GM19395 (cell line): ENCODE data around the gene MLLT1.

ENCODE experiments used
- ATAC-seq: cut with Tn5 transposase; IDR thresholded peaks from one replicate; pipeline ENCODE4 v1.9.1; 2021; ENCODE audit warnings: mild to moderate bottlenecking, moderate library complexity; ENCODE audit not compliant: unreplicated experiment

Gene MLLT1

GRCh38 chr19:6260376-6260775 is 19.4 kb downstream of the MLLT1 start:
- ATAC-seq = no peak

GRCh38 chr19:6259312-6259861 is 20.4 kb downstream of the MLLT1 start:
- ATAC-seq = no peak

- ATAC-seq = no peak
These were observed 20.9 kb downstream of the MLLT1 start for GRCh38 chr19:6258812-6259311.

DNA sequence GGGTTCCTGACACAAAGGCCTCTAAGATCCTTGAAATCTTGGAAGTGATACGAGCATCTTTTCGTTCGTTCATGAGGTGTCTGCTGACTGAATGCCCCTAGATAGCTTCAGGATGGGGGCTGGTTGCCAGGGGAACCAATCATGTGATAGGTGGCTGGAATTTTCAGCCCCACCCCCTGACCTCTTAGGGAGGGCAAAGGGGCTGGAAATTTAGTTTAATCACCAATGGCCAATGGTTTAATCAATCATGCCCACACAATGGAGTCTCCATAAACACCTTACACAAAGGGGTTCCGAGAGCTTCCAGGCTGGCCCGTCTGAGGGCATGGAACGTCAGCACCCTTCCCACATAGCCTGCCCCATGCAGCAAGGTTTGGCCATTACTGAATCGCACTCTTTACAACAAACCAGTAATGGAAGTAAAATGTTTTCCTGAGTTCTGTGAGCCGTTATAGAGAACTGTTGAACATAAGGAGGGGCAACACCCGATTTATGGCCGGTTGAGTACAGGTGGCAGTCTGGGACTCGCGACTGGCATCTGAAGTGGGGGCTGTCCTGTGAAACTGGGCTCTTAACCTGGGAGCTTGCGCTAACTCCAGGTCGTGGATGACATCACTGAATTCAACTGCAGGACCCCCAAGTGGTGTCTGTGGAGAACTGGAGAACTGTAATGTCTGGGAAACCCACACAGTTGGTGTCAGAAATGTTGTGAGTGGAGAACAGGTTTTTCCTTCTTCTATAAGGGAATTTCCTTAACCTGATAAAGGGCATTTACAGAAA is 25.6 kb downstream of the MLLT1 start:
- ATAC-seq = no peak

DNA sequence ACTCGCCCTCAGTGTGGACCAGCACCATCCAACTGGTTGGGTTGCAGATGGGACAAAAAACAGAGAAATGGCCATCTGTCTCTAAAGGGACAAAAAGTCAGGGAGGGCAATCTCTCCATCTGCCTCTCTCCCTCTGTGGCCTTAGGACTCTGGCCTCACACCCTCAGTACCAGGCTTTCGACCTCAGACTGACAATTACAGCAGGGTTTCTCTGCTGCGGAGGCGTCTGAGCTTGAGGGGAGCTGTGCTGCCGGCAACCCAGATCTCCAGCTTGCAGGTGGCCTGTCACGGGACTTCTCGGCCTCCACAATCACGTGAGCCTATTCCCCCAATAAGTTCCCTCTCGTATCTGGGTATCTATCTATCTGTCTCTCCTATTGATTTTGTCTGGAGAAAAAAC is 27.7 kb downstream of the MLLT1 start:
- no peak for ATAC-seq

- ATAC-seq = no peak
These were observed 28.9 kb downstream of the MLLT1 start for GRCh38 chr19:6250909-6251308.

DNA sequence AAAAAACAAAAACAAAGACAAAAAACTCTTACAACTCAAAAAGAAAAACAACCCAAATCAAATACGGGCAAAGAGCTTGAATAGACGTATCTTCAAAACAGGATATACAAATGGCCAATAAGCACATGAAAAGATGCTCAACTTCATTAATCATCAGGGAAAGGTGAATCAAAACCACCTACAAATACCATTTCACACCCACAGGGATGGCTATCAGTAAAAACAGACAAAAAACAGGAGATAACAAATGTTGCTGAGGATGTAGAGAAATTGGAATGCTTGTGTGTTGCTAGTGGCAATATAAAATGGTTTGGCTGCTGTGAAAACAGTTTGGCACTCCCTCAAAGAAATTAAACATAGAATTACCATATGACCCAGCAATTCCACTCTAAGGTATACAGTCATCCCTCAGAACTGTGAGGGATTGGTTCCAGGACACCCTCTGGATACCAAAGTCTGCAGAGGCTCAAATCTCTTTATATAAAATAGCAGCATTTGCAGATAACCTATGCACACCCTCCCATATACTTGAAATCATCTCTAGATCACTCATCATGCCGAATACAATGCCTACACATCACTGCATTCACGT is 29.7 kb downstream of the MLLT1 start:
- ATAC-seq = no peak

DNA sequence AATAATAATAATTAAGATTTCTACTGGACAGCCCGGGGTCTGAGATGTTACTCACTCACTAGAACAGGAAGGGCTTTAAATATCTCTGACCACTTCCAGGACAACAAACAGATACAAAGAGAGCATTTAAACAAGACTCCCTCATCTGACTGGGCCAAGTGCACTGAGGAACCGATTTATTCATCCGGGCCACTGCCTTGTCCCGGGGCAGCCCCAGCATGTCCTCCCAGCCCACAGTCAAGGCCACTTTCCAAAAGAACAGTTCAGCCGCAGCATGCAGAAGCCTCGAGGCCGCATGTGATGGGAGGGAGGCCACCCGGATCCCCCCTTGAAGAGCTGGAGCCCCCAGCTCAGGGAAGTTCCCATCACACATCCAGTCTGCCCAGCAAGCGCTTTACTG is 30.5 kb downstream of the MLLT1 start:
- ATAC-seq = no peak

DNA sequence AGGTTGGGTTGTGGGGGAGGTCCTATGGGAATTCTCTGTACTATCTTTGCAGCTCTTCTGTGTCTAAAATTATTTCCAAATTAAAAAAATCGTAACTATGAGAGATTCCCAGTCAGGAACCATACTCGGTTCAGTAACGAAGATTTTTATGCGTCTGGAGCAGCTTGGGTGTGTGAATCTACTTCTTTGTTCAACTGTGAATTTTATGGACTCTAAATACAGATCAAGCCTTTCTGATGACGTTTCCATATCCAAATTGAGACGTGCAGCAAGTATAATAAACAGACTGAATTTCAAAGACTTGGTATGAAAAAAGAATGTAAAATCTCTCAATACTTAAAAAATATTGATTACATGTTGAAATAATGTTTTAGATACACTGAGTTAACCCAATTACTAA is 30.9 kb downstream of the MLLT1 start:
- no peak for ATAC-seq

- ATAC-seq = no peak
These were observed 31.4 kb downstream of the MLLT1 start for GRCh38 chr19:6248341-6248740.

DNA sequence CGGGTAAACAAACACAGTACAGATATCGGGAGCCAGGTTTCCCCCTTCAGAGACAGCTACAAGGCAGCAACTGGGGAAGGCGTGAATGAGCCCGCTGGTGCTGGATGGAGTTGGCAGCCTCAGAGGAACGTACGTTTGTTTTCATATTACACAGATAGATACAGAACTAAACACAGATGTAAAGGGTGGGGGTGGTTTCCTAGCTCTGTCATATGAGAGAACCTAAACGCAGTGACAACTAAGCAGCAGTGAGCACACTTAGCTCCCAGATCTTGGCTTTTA is 32.8 kb downstream of the MLLT1 start:
- no peak for ATAC-seq

DNA sequence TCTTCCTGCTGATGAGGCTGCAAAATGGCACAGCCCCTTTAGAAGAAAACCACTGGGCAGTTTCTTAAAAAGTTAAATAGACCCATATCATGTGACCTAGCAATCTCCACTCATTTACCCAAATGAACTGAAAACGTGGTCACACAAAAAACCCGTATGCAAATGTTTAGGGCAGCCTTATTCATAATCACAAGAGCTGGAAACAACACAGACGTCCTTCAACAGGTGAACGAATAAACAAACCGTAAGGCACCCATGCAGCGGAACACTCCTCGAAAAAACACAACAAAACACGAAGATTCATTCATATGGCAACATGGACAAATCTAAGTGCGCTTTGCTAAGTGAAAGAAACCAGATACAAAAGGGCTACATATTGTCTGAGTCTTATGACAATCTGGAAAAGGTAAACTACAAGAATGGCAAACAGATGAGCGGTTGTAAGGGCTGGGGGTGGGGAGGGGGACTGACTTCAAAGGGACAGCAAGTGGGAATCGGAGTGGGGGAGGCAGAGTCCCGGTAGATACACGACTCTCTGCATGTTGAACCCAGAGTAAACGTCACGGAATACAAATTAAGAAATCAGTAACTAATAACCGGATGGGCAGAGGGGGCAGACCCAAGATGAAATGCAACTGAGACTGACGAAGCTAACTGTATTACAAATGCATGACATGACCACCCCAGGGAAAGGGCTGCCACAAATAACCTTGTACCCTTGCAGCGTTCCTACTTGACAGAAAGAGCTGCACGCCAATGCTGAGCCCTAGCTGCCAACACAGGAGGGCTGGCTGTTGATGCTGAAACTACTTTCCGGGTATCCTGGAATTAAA is 33.4 kb downstream of the MLLT1 start:
- ATAC-seq = no peak

- ATAC-seq = no peak
These were observed 37.1 kb downstream of the MLLT1 start for GRCh38 chr19:6242677-6243076.

DNA sequence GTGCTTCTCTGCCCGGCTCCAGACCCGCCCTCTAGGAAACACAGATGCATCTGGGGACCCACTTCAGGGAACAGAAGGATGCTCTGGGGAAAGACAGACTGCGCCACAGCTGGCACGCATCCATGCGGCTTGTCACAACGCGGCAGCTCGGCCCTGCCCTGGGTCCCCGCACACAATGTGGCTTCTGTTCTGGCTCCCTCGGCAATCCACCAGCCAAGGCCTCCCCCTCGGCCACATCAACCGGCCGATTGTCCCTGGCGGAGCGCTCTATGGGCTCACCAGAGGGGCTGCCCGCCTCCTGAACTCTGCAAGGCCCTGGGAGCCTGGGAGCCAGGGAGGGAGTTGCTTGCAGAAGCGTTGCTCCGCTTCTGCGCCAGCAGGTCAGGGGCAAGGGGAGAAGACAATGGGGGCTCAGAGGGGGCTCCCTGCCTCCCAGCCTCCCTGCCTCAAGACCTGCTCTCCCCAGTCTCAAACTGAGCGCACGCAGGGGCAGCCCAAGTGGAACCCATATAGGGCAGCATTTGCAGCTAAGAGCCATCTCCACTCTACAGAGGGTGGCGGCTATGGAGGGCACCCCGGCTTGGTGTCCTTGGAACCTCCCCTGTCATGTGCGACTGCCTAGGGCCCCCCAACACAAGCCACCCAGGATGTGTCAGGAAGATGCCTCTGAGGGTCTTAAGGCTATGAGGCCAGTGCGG is 37.9 kb downstream of the MLLT1 start:
- ATAC-seq = no peak

- ATAC-seq = no peak
These were observed 38.7 kb downstream of the MLLT1 start for GRCh38 chr19:6241056-6241455.

- ATAC-seq = no peak
These were observed 39.7 kb downstream of the MLLT1 start for GRCh38 chr19:6239871-6240676.

DNA sequence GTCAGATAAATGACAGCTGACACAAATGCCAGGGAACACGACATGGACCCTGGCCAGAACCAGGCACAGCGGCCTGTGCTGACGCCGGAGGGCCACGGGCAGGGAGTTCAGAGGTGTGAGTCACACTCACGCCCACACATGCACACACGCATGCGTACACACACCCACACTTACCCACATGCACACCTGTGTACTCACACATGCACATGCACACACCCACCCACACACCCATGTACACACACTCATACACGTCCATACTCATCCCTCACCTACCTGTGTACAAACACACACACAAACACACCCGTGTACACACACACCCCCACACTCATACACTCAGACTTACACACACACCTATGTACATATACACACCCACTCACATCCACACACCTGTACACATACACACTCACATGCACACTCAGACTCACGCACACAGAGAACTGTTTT is 40.4 kb downstream of the MLLT1 start:
- no peak for ATAC-seq

GRCh38 chr19:6238643-6239281 is 41.0 kb downstream of the MLLT1 start:
- no peak for ATAC-seq

- ATAC-seq = no peak
These were observed 41.5 kb downstream of the MLLT1 start for GRCh38 chr19:6238256-6238642.
